Nasal cavity respiratory epithelium epithelial cell of viscerocranial mucosa (primary cell): ENCODE results near the gene KRTAP4-2. TPM values are rescaled to one million over a fixed set of nuclear protein-coding genes. Genes with fewer than 3 reads are reported as not detected.

Experiments used
- total RNA-seq: library from RNA; depleted of rRNA; stranded (reverse); fragments of >200 nt; gene quantifications from 2 replicates; pipeline ENCODE4 v1.2.3, GENCODE V29; 2014

The KRTAP4-2 gene
- total RNA-seq: not detected in 2 replicates

GRCh38 chr17:41177727-41178271, at the start of gene KRTAP4-2:
Gene KRTAP4-2, minus strand, starts transcription at chr17:41178221. Its CDS starts 57 bp downstream, at chr17:41178164.

GRCh38 chr17:41226598-41227095, 48.6 kb upstream of the KRTAP4-2 start, which contains the start of gene KRTAP9-2:
Gene KRTAP9-2, plus strand, starts transcription at chr17:41226648. Its CDS starts 7 bp downstream, at chr17:41226655.

DNA sequence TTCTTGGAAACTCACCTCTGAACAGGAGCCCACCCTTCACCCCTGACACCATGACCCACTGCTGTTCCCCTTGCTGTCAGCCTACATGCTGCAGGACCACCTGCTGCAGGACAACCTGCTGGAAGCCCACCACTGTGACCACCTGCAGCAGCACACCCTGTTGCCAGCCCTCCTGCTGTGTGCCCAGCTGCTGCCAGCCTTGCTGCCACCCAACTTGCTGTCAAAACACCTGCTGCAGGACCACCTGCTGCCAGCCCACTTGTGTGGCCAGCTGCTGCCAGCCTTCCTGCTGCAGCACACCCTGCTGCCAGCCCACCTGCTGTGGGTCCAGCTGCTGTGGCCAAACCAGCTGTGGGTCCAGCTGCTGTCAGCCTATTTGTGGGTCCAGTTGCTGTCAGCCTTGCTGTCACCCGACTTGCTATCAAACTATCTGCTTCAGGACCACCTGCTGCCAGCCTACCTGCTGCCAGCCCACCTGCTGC, 11.9 kb upstream of the KRTAP4-2 start, which contains the start of gene KRTAP9-1:
KRTAP9-1 (plus strand) TSS at position 51 of the 482 bp plus-strand sequence; CDS start at position 51, 0 bp downstream.

DNA sequence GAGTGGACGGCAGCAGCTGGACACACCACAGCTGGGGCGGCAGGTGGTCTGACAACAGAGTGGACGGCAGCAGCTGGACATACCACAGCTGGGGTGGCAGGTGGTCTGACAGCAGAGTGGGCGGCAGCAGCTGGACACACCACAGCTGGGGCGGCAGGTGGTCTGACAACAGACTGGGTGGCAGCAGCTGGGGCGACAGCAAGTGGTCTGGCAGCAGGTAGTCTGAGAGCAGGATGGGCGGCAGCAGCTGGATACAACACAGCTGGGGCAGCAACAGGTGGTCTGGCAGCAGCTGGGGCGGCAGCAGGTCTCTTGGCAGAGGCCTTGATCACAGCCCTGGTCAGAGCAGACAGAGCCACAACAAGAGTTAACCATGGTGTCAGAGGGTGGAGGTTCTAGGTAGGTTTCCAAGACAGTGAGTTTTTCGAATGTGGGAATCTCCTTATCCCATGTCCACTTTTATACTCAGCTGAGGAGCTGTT, 6.5 kb upstream of the KRTAP4-2 start, which contains the start of gene KRTAP4-1:
KRTAP4-1 (minus strand) TSS at position 432 of the 482 bp plus-strand sequence; CDS start at position 375, 57 bp downstream.

GRCh38 chr17:41168121-41168520, 9.9 kb downstream of the KRTAP4-2 start, which contains the start of gene KRTAP4-3:
Gene KRTAP4-3, minus strand, starts transcription at chr17:41168221. Its CDS starts 49 bp downstream, at chr17:41168172.

DNA sequence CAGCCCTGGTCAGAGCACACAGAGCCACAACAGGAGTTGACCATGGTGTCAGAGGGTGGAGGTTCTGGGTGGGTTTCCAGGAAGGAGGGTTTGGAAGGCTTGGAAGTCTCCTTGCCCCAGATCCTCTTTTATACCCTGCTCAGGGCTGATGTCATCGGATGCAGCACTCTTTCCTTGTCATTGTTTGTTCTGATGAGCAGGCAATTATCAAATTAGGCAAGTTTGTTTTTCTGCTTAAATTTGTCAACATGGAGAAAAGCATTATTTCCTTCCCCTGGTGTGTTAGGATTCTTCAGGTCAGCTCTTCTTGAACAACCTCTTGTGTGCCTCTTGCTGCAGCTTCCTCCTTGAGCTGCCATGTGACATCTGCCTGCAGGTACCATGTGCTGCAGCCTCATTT, 17.4 kb downstream of the KRTAP4-2 start, which contains the start of gene KRTAP4-4:
KRTAP4-4 (minus strand) TSS at position 101 of the 400 bp plus-strand sequence; CDS start at position 44, 57 bp downstream.

DNA sequence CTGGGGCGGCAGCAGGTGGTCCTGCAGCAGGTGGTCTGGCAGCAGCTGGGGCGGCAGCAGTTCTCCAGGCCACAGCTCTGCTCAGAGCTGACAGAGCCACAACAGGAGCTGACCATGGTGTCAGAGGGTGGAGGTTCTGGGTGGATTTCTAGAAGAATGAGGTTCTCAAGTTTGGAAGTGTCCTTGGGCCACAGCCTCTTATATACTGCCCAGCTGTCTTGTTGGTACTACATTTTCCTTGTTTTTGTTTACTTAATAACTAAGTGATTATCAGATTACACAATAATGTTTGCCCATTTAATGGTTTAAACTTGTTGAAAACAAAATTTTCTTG, 28.4 kb downstream of the KRTAP4-2 start, which contains the start of gene KRTAP4-5:
KRTAP4-5 (minus strand) TSS at position 174 of the 334 bp plus-strand sequence; CDS start at position 116, 58 bp downstream.

GRCh38 chr17:41140360-41141131, 37.5 kb downstream of the KRTAP4-2 start, which contains the start of gene KRTAP4-6:
Gene KRTAP4-6, minus strand, starts transcription at chr17:41140544. Its CDS starts 57 bp downstream, at chr17:41140487.

Other genes with a start within 250 kb of the KRTAP4-2 start
- 27.3 and 86.5 TPM in 2 replicates for gene KRT23, start 240.6 kb downstream of the KRTAP4-2 start, total RNA-seq
- gene KRT39, start 211.3 kb downstream of the KRTAP4-2 start, total RNA-seq: 0.28 TPM in 1 of 2 replicates, not detected in the other
- 0.36 TPM in 1 of 2 replicates, not detected in the other for gene KRT40, start 193.9 kb downstream of the KRTAP4-2 start, total RNA-seq
- gene KRTAP3-3, start 184.1 kb downstream of the KRTAP4-2 start, total RNA-seq: not detected in 2 replicates
- not detected in 2 replicates for gene KRTAP3-2, start 178.3 kb downstream of the KRTAP4-2 start, total RNA-seq
- gene KRTAP3-1, start 169.1 kb downstream of the KRTAP4-2 start, total RNA-seq: not detected in 2 replicates
- not detected in 2 replicates for gene KRTAP1-5, start 151.0 kb downstream of the KRTAP4-2 start, total RNA-seq
- not detected in 2 replicates for gene KRTAP1-4, start 148.0 kb downstream of the KRTAP4-2 start, total RNA-seq
- not detected in 2 replicates for gene KRTAP1-3, start 143.3 kb downstream of the KRTAP4-2 start, total RNA-seq
- not detected in 2 replicates for gene KRTAP1-1, start 136.8 kb downstream of the KRTAP4-2 start, total RNA-seq
- gene KRTAP2-1, start 130.9 kb downstream of the KRTAP4-2 start, total RNA-seq: not detected in 2 replicates
- gene KRTAP2-2, start 123.0 kb downstream of the KRTAP4-2 start, total RNA-seq: not detected in 2 replicates
- 0.93 TPM in 1 of 2 replicates, not detected in the other for gene KRTAP2-3, start 118.1 kb downstream of the KRTAP4-2 start, total RNA-seq
- gene KRTAP2-4, start 112.3 kb downstream of the KRTAP4-2 start, total RNA-seq: not detected in 2 replicates
- not detected in 2 replicates for gene KRTAP4-7, start 94.1 kb downstream of the KRTAP4-2 start, total RNA-seq
- not detected in 2 replicates for gene KRTAP4-8, start 80.1 kb downstream of the KRTAP4-2 start, total RNA-seq
- not detected in 2 replicates for gene KRTAP4-16, start 76.0 kb downstream of the KRTAP4-2 start, total RNA-seq
- gene KRTAP4-9, start 72.8 kb downstream of the KRTAP4-2 start, total RNA-seq: not detected in 2 replicates
- gene KRTAP4-11, start 59.8 kb downstream of the KRTAP4-2 start, total RNA-seq: not detected in 2 replicates
- not detected in 2 replicates for gene KRTAP4-12, start 54.0 kb downstream of the KRTAP4-2 start, total RNA-seq
- not detected in 2 replicates for gene KRTAP4-6, start 37.7 kb downstream of the KRTAP4-2 start, total RNA-seq
- gene KRTAP4-5, start 28.4 kb downstream of the KRTAP4-2 start, total RNA-seq: not detected in 2 replicates
- not detected in 2 replicates for gene KRTAP4-4, start 17.5 kb downstream of the KRTAP4-2 start, total RNA-seq
- not detected in 2 replicates for gene KRTAP4-3, start 10.0 kb downstream of the KRTAP4-2 start, total RNA-seq
- not detected in 2 replicates for gene KRTAP4-1, start 6.7 kb upstream of the KRTAP4-2 start, total RNA-seq
- not detected in 2 replicates for gene KRTAP9-1, start 11.7 kb upstream of the KRTAP4-2 start, total RNA-seq
- not detected in 2 replicates for gene KRTAP9-2, start 48.4 kb upstream of the KRTAP4-2 start, total RNA-seq
- not detected in 2 replicates for gene KRTAP9-3, start 54.2 kb upstream of the KRTAP4-2 start, total RNA-seq
- gene KRTAP9-8, start 59.8 kb upstream of the KRTAP4-2 start, total RNA-seq: not detected in 2 replicates
- not detected in 2 replicates for gene KRTAP9-4, start 71.5 kb upstream of the KRTAP4-2 start, total RNA-seq
- not detected in 2 replicates for gene KRTAP9-9, start 77.2 kb upstream of the KRTAP4-2 start, total RNA-seq
- gene KRTAP9-6, start 87.2 kb upstream of the KRTAP4-2 start, total RNA-seq: not detected in 2 replicates
- not detected in 2 replicates for gene KRTAP9-7, start 97.5 kb upstream of the KRTAP4-2 start, total RNA-seq
- gene KRTAP29-1, start 124.6 kb upstream of the KRTAP4-2 start, total RNA-seq: not detected in 2 replicates
- not detected in 2 replicates for gene KRTAP16-1, start 131.1 kb upstream of the KRTAP4-2 start, total RNA-seq
- gene KRTAP17-1, start 137.5 kb upstream of the KRTAP4-2 start, total RNA-seq: not detected in 2 replicates
- 0.28 and 0.68 TPM in 2 replicates for gene KRT33A, start 172.6 kb upstream of the KRTAP4-2 start, total RNA-seq
- 1.1 and 59.1 TPM in 2 replicates for gene KRT33B, start 191.6 kb upstream of the KRTAP4-2 start, total RNA-seq
- gene KRT34, start 204.1 kb upstream of the KRTAP4-2 start, total RNA-seq: 1.00 and 2.7 TPM in 2 replicates
- gene KRT31, start 219.4 kb upstream of the KRTAP4-2 start, total RNA-seq: 0.14 and 0.34 TPM in 2 replicates
- gene KRT37, start 246.4 kb upstream of the KRTAP4-2 start, total RNA-seq: 2.1 TPM in 1 of 2 replicates, not detected in the other